ENCODE measurements around the gene FRMD4A.

- TF ChIP-seq CTCF (IDR thresholded peaks at IDR 0.05; ENCODE audit: low read depth, low read length) (no peak), MAX (IDR thresholded peaks at IDR 0.05; ENCODE audit: low read depth, low read length) (no peak), POLR2A (IDR thresholded peaks at IDR 0.05; ENCODE audit: extremely low read depth, insufficient read length) (no peak)
Measured at GRCh38 chr10:13681528-13681927, 649.2 kb downstream of the FRMD4A start.

Measured in NB4 (cell line).